Loucy (cell line): Measurements from ENCODE around the gene HIC2.
A peak's percentile ranks its signal among the peaks of the same experiment; 100 is the strongest.
"Not testable (repeated sequence)": the region's sequence is repeated elsewhere in the genome, so short reads cannot be mapped to it uniquely, and the experiment has no call there.

Source experiments
- H2AFZ ChIP-seq: fragments of 200-600 bp; sonication (generic); 2 replicates; pipeline ENCODE4 v1.6.0; 2016; ENCODE audit warnings: antibody characterized with exemption, mild to moderate bottlenecking, low read length, moderate library complexity
- H3F3A ChIP-seq: fragments of 200-600 bp; 2 replicates; pipeline ENCODE4 v1.6.0; 2016; ENCODE audit warnings: antibody characterized with exemption, low read depth, mild to moderate bottlenecking
- H3K27me3 ChIP-seq: fragments of 200-600 bp; sonication (generic); 2 replicates; pipeline ENCODE4 v1.6.1; 2014; ENCODE audit warnings: low read length, mild to moderate bottlenecking; ENCODE audit not compliant: insufficient read depth, poor library complexity, severe bottlenecking
- H3K36me3 ChIP-seq: fragments of 200-600 bp; sonication (generic); 2 replicates; pipeline ENCODE4 v1.6.1; 2016; ENCODE audit warnings: low read length; ENCODE audit not compliant: insufficient read depth
- H3K4me1 ChIP-seq: fragments of 200-600 bp; sonication (generic); 2 replicates; pipeline ENCODE4 v1.5.1; 2014; ENCODE audit warnings: low read length, mild to moderate bottlenecking; ENCODE audit not compliant: insufficient read depth, poor library complexity, severe bottlenecking
- H3K4me2 ChIP-seq: fragments of 200-600 bp; sonication (generic); 2 replicates; pipeline ENCODE4 v1.6.0; 2014; ENCODE audit warnings: antibody characterized with exemption, low read length, low read depth, mild to moderate bottlenecking; ENCODE audit not compliant: poor library complexity, severe bottlenecking
- H3K4me3 ChIP-seq: fragments of 200-600 bp; sonication (generic); 2 replicates; pipeline ENCODE4 v1.5.1; 2014; ENCODE audit warnings: low read length, mild to moderate bottlenecking, mixed read lengths; ENCODE audit not compliant: poor library complexity, severe bottlenecking
- H3K79me2 ChIP-seq: fragments of 200-600 bp; sonication (generic); 2 replicates; pipeline ENCODE4 v1.6.1; 2014; ENCODE audit warnings: low read length; ENCODE audit not compliant: insufficient read depth
- H3K9ac ChIP-seq: fragments of 200-600 bp; sonication (generic); 2 replicates; pipeline ENCODE4 v1.6.0; 2014; ENCODE audit warnings: mild to moderate bottlenecking, low read depth, low read length, moderate library complexity; ENCODE audit not compliant: poor library complexity, severe bottlenecking
- H3K9me2 ChIP-seq: fragments of 200-600 bp; sonication (generic); replicated peaks from 2 replicates; pipeline ENCODE4 v1.6.1; 2016; ENCODE audit warnings: low read depth, low read length, mixed read lengths
- H3K9me3 ChIP-seq: fragments of 200-600 bp; sonication (generic); 2 replicates; pipeline ENCODE4 v1.6.1; 2014; ENCODE audit warnings: mild to moderate bottlenecking, antibody characterized with exemption, low read length, low read depth; ENCODE audit not compliant: insufficient read depth
- H4K20me1 ChIP-seq: fragments of 200-600 bp; sonication (generic); 2 replicates; pipeline ENCODE4 v1.6.0; 2014; ENCODE audit warnings: antibody characterized with exemption, low read length, mild to moderate bottlenecking; ENCODE audit not compliant: insufficient read depth, poor library complexity, severe bottlenecking

HIC2 gene

DNA sequence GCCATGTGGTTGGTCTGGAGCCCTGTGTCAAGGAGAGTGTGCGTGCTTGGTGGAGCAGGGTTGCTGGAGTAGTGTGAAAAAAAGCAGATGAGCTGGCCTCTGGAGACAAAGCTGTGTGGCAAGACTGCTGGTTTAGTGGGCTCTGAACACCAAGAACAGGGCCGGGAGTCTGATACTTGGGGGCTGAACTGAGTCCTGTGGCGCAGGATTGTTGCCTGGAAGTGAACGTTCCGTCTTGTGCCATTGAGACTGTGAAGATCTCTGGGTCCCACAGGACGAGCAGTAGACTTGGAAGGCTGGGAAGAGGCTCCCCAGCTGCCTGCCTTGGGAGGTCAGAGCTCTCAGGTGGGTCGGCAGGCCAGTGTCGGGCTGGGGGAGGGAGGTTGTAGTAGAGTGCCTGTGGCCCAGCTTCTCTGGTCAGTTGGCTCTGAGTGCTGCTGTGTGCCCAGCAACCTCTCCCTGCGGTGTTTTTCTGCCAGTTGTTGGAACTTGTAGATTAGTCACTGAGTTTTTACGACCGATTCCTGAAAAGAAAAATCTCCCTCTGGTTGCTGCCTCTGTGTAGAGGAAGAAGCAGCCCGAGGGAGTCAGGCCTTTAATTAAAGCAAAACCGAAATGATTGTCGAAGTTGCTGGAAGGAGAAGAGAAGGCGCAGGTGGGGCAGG, 1.9 kb downstream of the HIC2 start:
- H3K4me1 ChIP-seq, H3K4me3 ChIP-seq, H3K9ac ChIP-seq, H3K9me2 ChIP-seq, H3K27me3 ChIP-seq, H2AFZ ChIP-seq, H3F3A ChIP-seq, H3K79me2 ChIP-seq, H3K9me3 ChIP-seq, H3K4me2 ChIP-seq, H3K36me3 ChIP-seq, H4K20me1 ChIP-seq: not testable (repeated sequence)

DNA sequence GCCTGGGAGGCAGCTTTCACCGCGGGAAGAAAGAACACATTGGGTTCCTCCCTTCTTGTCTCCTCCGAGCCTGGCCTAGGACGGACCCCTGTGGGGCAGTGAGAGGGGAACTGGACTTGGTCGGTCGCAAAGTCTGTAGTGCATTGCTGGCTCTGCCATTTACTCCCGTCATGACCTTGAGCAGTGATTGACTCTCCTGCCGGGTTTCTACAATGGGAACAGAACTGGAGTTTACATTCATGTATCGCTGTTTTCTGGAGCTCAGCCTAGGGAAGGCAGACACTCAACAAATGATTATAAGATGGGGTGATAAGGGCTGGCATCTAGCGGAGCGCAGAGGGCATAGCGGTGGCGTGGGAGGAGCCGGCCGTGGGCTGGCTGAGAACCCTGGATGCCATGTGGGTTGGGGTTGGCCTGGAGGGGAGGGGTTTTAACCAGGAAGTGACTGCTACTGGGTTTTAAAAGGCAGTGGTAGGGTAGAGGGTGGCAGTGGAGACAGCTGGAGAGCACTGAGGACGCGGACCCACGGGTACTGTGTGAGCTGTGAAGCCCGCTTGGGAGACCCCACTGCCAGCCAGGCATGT, 3.1 kb downstream of the HIC2 start:
- Histone ChIP-seq H3K4me2 (peak overlapping the region; percentile 63), H3K4me3 (peak overlapping the region; percentile 57)
- not testable (repeated sequence) for H3K79me2 ChIP-seq, H3K9me2 ChIP-seq, H3K27me3 ChIP-seq, H3K9me3 ChIP-seq, H3F3A ChIP-seq, H3K4me1 ChIP-seq, H3K9ac ChIP-seq, H2AFZ ChIP-seq, H4K20me1 ChIP-seq, H3K36me3 ChIP-seq

DNA sequence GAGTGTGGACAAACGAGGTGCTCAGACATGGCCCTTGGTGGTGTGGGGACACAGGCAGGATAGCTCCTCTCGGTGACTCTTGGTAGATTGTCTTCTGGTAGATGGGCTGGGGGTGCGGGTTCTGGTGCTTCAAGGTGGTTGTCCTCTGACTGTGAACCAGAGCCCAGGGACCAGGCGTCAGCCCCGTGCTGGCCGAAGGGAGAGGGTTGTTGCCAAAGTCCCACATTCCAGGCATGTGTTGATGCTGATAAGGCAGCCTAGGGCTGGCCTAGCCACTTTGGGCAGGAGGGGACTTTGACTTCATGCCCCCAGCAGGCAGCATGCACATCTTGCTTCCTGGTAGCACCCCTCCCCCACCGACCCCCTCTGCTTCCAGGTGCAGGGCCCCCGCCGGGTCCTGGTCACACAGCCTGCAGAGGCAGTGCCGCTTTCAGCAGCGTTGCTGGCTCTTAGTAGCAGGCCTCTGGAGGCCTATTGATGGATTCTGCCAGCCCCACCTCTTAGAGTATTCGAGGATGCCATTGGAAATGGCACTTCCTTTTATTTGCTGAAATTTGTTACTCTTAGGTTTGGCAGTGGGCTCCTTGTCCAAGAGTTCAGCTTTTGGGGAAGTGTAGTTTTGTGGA, 7.0 kb downstream of the HIC2 start:
- not testable (repeated sequence) for H3K27me3 ChIP-seq, H3K9me2 ChIP-seq, H3F3A ChIP-seq, H4K20me1 ChIP-seq, H2AFZ ChIP-seq, H3K4me2 ChIP-seq, H3K36me3 ChIP-seq, H3K4me3 ChIP-seq, H3K9ac ChIP-seq, H3K79me2 ChIP-seq, H3K9me3 ChIP-seq, H3K4me1 ChIP-seq

GRCh38 chr22:21434378-21435233, 17.4 kb downstream of the HIC2 start:
- H3K4me2 ChIP-seq, H3K9ac ChIP-seq, H3F3A ChIP-seq, H3K4me3 ChIP-seq, H3K9me3 ChIP-seq, H3K36me3 ChIP-seq, H3K9me2 ChIP-seq, H2AFZ ChIP-seq, H3K79me2 ChIP-seq, H4K20me1 ChIP-seq, H3K4me1 ChIP-seq, H3K27me3 ChIP-seq: not testable (repeated sequence)

DNA sequence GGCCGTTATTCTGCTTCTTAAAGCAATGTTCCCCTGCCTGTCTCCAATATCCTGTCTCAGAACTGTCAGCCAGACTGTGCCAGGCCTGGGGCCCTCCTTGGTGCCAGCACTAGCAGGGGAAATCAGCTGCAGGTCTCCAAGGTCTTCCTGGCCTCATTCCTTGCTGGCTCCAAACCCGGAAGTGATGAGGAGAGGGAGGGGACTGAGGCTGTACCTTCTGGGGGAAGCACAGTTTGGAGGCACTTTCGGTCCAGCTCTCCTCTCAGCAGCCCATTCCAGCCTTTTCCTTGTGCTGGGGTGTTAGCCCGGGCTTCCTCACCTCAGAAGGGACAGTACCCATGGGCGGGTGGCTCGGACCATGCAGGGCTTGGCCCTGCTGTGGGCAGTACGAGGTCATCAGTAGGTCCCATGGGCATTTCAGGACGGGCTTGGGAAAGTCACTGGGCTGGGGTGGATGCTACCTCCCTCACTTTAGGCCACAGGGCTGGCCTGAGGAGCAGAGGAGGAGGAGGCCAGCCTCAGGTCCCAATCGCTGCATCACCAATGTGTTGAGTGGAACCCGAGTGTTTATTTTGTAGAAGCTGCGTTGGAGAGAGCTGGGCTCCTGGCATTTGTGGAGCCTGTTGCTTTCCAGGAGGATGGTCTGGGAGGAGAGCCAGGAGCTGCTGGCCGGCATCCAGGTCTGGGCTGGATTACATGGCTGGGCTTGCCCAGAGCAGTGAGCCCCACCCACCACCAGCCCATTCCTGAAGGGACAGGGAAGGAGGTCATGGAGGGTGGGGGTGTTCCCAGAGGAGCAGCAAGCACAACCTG, 19.0 kb downstream of the HIC2 start:
- H3K27me3 ChIP-seq, H3K4me2 ChIP-seq, H3K4me1 ChIP-seq, H4K20me1 ChIP-seq, H3K36me3 ChIP-seq, H2AFZ ChIP-seq, H3K9me2 ChIP-seq, H3K4me3 ChIP-seq, H3F3A ChIP-seq, H3K9me3 ChIP-seq, H3K79me2 ChIP-seq, H3K9ac ChIP-seq: not testable (repeated sequence)

GRCh38 chr22:21438013-21438412, 20.8 kb downstream of the HIC2 start:
- not testable (repeated sequence) for H2AFZ ChIP-seq, H3K36me3 ChIP-seq, H4K20me1 ChIP-seq, H3K27me3 ChIP-seq, H3K4me2 ChIP-seq, H3K4me1 ChIP-seq, H3K9me3 ChIP-seq, H3K79me2 ChIP-seq, H3F3A ChIP-seq, H3K4me3 ChIP-seq, H3K9ac ChIP-seq, H3K9me2 ChIP-seq
